ENCODE data around the gene WNT2B.
"Not testable (repeated sequence)": the region's sequence is repeated elsewhere in the genome, so short reads cannot be mapped to it uniquely, and the experiment has no call there.

Gene WNT2B

DNA sequence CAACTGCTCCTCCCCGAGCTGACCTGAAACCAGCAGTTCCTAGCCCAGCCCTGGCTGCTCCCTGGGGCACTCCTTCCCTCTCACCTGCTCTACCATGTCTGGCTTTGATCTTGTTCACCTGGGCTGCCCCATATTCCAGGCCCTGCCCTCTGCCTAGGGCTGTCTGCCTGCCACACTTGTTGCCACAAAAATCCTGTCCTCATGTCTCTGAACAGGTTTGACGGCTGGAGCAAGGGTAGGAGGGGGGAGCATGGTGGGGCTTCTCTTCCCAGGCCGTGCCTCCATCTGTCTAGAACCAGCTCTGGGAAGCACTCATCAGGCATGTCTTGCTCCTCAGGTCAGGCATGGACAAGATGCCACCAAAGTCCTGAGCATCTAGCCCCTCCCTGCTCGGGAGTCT is 44.3 kb upstream of the WNT2B start:
- WGBS (ENCODE audit: extremely low coverage, insufficient coverage, insufficient read length), result no CpG with 5 or more reads among the region's 4 CpGs
- no peak overlapping the region for H2BK12ac ChIP-seq (ENCODE audit: low read length)

GRCh38 chr1:112465122-112465521 is 43.6 kb upstream of the WNT2B start:
- no peak overlapping the region for H4K8ac ChIP-seq (ENCODE audit: low read depth, low read length)
- no peaks in the 10 kb centered on the region for H3K79me2 ChIP-seq (ENCODE audit: control insufficient read depth, insufficient read depth, low read length, poor library complexity)
- peak overlapping the region; percentile 21 for H2BK120ac ChIP-seq (ENCODE audit: insufficient read depth, low read length, poor library complexity)
- H3K4me2 ChIP-seq (ENCODE audit: low read length), result no peak overlapping the region
- no peak overlapping the region for H3K4me3 ChIP-seq (ENCODE audit: low read depth, low read length)
- no peak overlapping the region for H2AK5ac ChIP-seq (ENCODE audit: low read length)
- no peak overlapping the region for H3K4ac ChIP-seq (ENCODE audit: low read depth, low read length)
- no peak overlapping the region for H2BK5ac ChIP-seq (ENCODE audit: low read depth, low read length, poor library complexity)
- no peak overlapping the region for H2AFZ ChIP-seq (ENCODE audit: insufficient read depth, low read length, poor library complexity)
- WGBS (ENCODE audit: extremely low coverage, insufficient coverage, insufficient read length), result no CpG with 5 or more reads among the region's 5 CpGs
- peaks cover 12 to 39% of the 10 kb centered on the region in 2 experiments for H3K4me1 ChIP-seq (ENCODE audit: control insufficient read depth in 1 of 2, insufficient read depth in 2 of 2, low read length in 2 of 2)
- H3K18ac ChIP-seq (ENCODE audit: low read length), result no peak overlapping the region
- H3K14ac ChIP-seq (ENCODE audit: low read length), result peak overlapping the region; percentile 6
- H3K36me3 ChIP-seq (ENCODE audit: control insufficient read depth in 1 of 2, insufficient read depth in 2 of 2, low read length in 2 of 2), result no peaks in the 10 kb centered on the region
- H3K9me3 ChIP-seq (ENCODE audit: insufficient read depth, low read depth, low read length), result no peaks in the 10 kb centered on the region
- H2BK12ac ChIP-seq (ENCODE audit: low read length), result peak overlapping the region; percentile 7
- no peaks in the 10 kb centered on the region for H3K27me3 ChIP-seq (ENCODE audit: insufficient read depth, low read length)
- peak; percentile 40 to 58 for DNase-seq
- no peak overlapping the region for H3K23ac ChIP-seq (ENCODE audit: low read length)
- H4K12ac ChIP-seq (ENCODE audit: low read depth, low read length), result no peak overlapping the region
- H3K9ac ChIP-seq (ENCODE audit: low read length), result no peak overlapping the region
- peak overlapping the region; percentile 51 for H4K91ac ChIP-seq (ENCODE audit: low read depth, low read length)
- peak overlapping the region; percentile 51 for H3K27ac ChIP-seq (ENCODE audit: low read depth, low read length)
- H3K79me1 ChIP-seq (ENCODE audit: low read length), result peaks cover 13% of the 10 kb centered on the region

More for the DNA sequence above, 44.3 kb upstream of the WNT2B start:
- H4K8ac ChIP-seq (ENCODE audit: low read depth, low read length), result no peak overlapping the region
- no peaks in the 10 kb centered on the region for H3K9me3 ChIP-seq (ENCODE audit: insufficient read depth, low read depth, low read length)
- no peaks in the 10 kb centered on the region for H3K27me3 ChIP-seq (ENCODE audit: insufficient read depth, low read length)
- H2BK120ac ChIP-seq (ENCODE audit: insufficient read depth, low read length, poor library complexity), result no peak overlapping the region
- DNase-seq, result peak; percentile 98
- no peak overlapping the region for H3K9ac ChIP-seq (ENCODE audit: low read length)
- H3K18ac ChIP-seq (ENCODE audit: low read length), result no peak overlapping the region
- H4K12ac ChIP-seq (ENCODE audit: low read depth, low read length), result no peak overlapping the region
- no peak overlapping the region for H2AFZ ChIP-seq (ENCODE audit: insufficient read depth, low read length, poor library complexity)
- peaks cover 13% of the 10 kb centered on the region for H3K79me1 ChIP-seq (ENCODE audit: low read length)
- no peaks in the 10 kb centered on the region for H3K36me3 ChIP-seq (ENCODE audit: control insufficient read depth in 1 of 2, insufficient read depth in 2 of 2, low read length in 2 of 2)
- H3K23ac ChIP-seq (ENCODE audit: low read length), result no peak overlapping the region
- H3K14ac ChIP-seq (ENCODE audit: low read length), result no peak overlapping the region
- H2BK5ac ChIP-seq (ENCODE audit: low read depth, low read length, poor library complexity), result no peak overlapping the region
- no peak overlapping the region for H3K4ac ChIP-seq (ENCODE audit: low read depth, low read length)
- H2AK5ac ChIP-seq (ENCODE audit: low read length), result no peak overlapping the region
- peaks cover 12 to 39% of the 10 kb centered on the region in 2 experiments for H3K4me1 ChIP-seq (ENCODE audit: control insufficient read depth in 1 of 2, insufficient read depth in 2 of 2, low read length in 2 of 2)
- no peak overlapping the region for H4K91ac ChIP-seq (ENCODE audit: low read depth, low read length)
- H3K79me2 ChIP-seq (ENCODE audit: control insufficient read depth, insufficient read depth, low read length, poor library complexity), result no peaks in the 10 kb centered on the region
- H3K27ac ChIP-seq (ENCODE audit: low read depth, low read length), result peak overlapping the region; percentile 68
- H3K4me2 ChIP-seq (ENCODE audit: low read length), result peak overlapping the region; percentile 8
- H3K4me3 ChIP-seq (ENCODE audit: low read depth, low read length), result no peak overlapping the region

- Histone ChIP-seq H2BK120ac (ENCODE audit: insufficient read depth, low read length, poor library complexity) (no peak overlapping the region), H3K79me2 (ENCODE audit: control insufficient read depth, insufficient read depth, low read length, poor library complexity) (no peaks in the 10 kb centered on the region), H3K14ac (ENCODE audit: low read length) (peak overlapping the region; percentile 1), H3K4me1 (ENCODE audit: control insufficient read depth in 1 of 2, insufficient read depth in 2 of 2, low read length in 2 of 2) (peaks cover 12 to 37% of the 10 kb centered on the region in 2 experiments), H3K4me3 (ENCODE audit: low read depth, low read length) (no peak overlapping the region), H3K9ac (ENCODE audit: low read length) (no peak overlapping the region), H3K9me3 (ENCODE audit: insufficient read depth, low read depth, low read length) (no peaks in the 10 kb centered on the region), H3K18ac (ENCODE audit: low read length) (peak overlapping the region; percentile 6), H3K27ac (ENCODE audit: low read depth, low read length) (no peak overlapping the region), H4K91ac (ENCODE audit: low read depth, low read length) (peak overlapping the region; percentile 47), H3K79me1 (ENCODE audit: low read length) (peaks cover 13% of the 10 kb centered on the region), H3K27me3 (ENCODE audit: insufficient read depth, low read length) (no peaks in the 10 kb centered on the region), H3K36me3 (ENCODE audit: control insufficient read depth in 1 of 2, insufficient read depth in 2 of 2, low read length in 2 of 2) (no peaks in the 10 kb centered on the region), H3K4me2 (ENCODE audit: low read length) (peak overlapping the region; percentile 50), H3K23ac (ENCODE audit: low read length) (no peak overlapping the region), H4K12ac (ENCODE audit: low read depth, low read length) (no peak overlapping the region), H2AK5ac (ENCODE audit: low read length) (no peak overlapping the region), H2AFZ (ENCODE audit: insufficient read depth, low read length, poor library complexity) (peak overlapping the region; percentile 57), H2BK5ac (ENCODE audit: low read depth, low read length, poor library complexity) (no peak overlapping the region), H3K4ac (ENCODE audit: low read depth, low read length) (no peak overlapping the region), H2BK12ac (ENCODE audit: low read length) (peak overlapping the region; percentile 3), H4K8ac (ENCODE audit: low read depth, low read length) (peak overlapping the region; percentile 66)
- DNase-seq, result peak; percentile 98 to 99
- WGBS (ENCODE audit: extremely low coverage, insufficient coverage, insufficient read length), result no CpG with 5 or more reads among the region's 31 CpGs
These were observed 42.6 kb upstream of the WNT2B start for GRCh38 chr1:112466078-112466660.

- DNase-seq; H2AFZ ChIP-seq (ENCODE audit: insufficient read depth, low read length, poor library complexity); H4K12ac ChIP-seq (ENCODE audit: low read depth, low read length); H3K79me1 ChIP-seq (ENCODE audit: low read length); H3K4me3 ChIP-seq (ENCODE audit: low read depth, low read length); H3K27me3 ChIP-seq (ENCODE audit: insufficient read depth, low read length); H3K18ac ChIP-seq (ENCODE audit: low read length); H2BK12ac ChIP-seq (ENCODE audit: low read length); H2BK120ac ChIP-seq (ENCODE audit: insufficient read depth, low read length, poor library complexity); H3K14ac ChIP-seq (ENCODE audit: low read length); H3K4me2 ChIP-seq (ENCODE audit: low read length); H3K27ac ChIP-seq (ENCODE audit: low read depth, low read length); H3K4me1 ChIP-seq (ENCODE audit: control insufficient read depth in 1 of 2, insufficient read depth in 2 of 2, low read length in 2 of 2); H3K36me3 ChIP-seq (ENCODE audit: control insufficient read depth in 1 of 2, insufficient read depth in 2 of 2, low read length in 2 of 2); H3K9me3 ChIP-seq (ENCODE audit: insufficient read depth, low read depth, low read length); H4K91ac ChIP-seq (ENCODE audit: low read depth, low read length); H2AK5ac ChIP-seq (ENCODE audit: low read length); H3K9ac ChIP-seq (ENCODE audit: low read length); H4K8ac ChIP-seq (ENCODE audit: low read depth, low read length); H2BK5ac ChIP-seq (ENCODE audit: low read depth, low read length, poor library complexity); H3K4ac ChIP-seq (ENCODE audit: low read depth, low read length); H3K79me2 ChIP-seq (ENCODE audit: control insufficient read depth, insufficient read depth, low read length, poor library complexity); H3K23ac ChIP-seq (ENCODE audit: low read length): not testable (repeated sequence)
- no CpG with 5 or more reads among the region's 7 CpGs for WGBS (ENCODE audit: extremely low coverage, insufficient coverage, insufficient read length)
These were observed 38.4 kb upstream of the WNT2B start for GRCh38 chr1:112470324-112470723.
